GM21576 (cell line): Measurements from ENCODE around the gene PDE4B.
"Not testable (repeated sequence)": the region's sequence is repeated elsewhere in the genome, so short reads cannot be mapped to it uniquely, and the experiment has no call there.

Experiments used
- ATAC-seq: cut with Tn5 transposase; IDR thresholded peaks from one replicate; pipeline ENCODE4 v1.9.1; 2021; ENCODE audit warnings: mild to moderate bottlenecking, moderate library complexity; ENCODE audit not compliant: unreplicated experiment

The PDE4B gene

DNA sequence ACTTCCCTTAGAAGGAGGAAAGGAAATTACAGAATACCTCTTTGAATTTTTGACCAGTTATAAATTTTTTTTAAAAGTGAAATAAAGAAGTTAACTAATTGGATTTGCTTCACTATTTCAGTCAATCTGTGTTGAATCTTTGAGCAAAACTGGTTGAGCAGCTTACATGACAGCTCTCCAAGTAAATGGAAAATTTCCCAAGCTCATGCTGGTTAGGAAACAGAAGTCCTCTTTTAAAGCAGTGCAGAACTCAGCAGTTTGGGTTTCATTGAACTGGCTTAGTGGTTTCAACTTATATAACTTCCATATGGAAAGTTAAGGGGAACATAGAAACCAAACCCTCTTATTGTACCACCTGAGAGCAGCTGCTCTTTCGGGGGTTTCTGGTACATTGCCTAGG, 250.5 kb downstream of the PDE4B start:
- no peak for ATAC-seq

DNA sequence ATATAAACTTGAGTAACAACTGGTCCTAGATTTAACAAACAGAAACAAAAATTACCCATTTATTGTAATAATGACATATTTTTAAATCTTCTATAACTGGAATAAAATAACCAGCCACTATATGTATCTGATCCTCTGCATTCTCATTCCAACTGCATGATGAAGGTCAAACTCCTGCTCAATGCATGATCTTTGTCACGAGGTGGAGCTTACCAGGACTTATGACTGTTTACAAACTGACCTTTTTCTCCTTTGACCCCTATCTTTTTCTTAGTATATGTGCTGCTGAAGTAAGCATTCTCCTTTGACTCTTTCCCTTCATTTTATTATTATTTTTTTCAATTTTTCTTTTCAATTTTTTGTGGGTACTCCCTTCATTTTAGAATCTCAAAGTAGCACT, 252.2 kb downstream of the PDE4B start:
- ATAC-seq = no peak

DNA sequence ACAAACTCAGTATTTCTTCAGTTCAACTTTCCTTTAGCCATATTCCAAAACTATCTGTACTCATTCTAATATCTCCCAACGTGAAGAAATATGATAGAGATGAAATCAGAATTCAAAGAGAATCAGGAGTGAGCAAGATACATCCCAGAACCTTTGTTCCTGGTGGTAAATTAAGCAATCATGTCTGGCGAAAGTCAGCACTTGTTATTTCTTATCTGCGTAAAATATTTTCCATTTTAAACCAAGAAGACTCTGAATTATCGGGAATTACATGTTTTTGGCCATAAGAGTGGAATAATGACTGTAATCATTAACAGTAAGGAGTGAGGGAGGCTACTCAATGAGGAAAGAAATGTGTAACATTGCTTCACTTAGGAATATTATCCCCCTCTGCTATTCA, 253.7 kb downstream of the PDE4B start:
- no peak for ATAC-seq

DNA sequence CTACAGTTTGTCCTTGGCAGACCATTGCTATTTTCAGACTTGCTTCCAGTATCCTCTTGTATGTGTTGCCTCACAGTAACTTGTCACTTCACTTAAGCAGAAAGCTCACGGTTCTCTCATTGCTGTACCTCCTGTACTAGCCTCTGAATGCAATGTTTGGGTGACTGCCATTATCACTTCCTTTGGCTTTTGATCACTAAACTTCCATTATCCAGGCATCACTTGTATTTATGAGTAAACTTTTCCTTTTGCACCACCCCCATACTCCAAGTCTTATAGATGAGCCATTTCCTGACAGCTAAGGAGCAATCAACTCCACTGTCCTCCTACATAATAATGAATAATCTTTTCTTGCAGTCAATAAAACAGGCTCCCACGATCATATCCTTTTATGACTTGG, 255.3 kb downstream of the PDE4B start:
- no peak for ATAC-seq

DNA sequence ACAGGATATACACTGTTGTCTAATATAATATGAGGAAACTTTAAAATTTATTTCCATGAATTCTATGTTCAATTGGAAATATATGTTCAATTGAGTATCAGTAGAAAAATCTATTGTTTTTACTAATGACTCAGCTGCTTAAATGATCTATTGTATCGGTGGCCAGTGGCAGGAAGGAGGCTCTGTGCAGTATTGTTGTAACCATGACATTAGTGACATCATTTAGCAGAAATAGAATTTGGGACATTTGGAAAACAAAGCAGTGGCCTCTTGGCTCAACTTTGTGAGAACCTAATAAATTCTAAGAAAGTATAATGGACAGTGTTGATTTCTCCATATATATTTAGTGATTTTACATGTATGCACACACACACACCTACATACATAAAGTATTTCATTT, 257.4 kb downstream of the PDE4B start:
- ATAC-seq = no peak

DNA sequence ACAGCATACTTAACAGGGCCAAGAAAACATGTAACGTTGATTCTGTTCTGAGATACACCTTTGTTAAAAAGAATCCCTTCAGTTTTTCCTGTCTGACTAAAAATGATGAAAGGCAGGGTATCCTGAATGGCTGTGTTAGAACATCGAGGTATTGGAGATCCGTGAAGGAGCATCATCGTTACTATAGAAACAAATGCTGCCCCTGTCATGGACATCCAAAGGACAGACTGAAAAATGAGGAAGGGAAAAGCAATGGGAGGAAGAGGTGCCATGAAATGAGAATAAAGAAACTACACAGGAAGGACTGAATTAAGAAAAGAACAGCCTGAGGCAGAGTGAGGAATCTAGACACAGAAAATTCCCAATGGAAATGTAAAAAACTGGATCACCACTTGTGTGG, 257.9 kb downstream of the PDE4B start:
- ATAC-seq = no peak

DNA sequence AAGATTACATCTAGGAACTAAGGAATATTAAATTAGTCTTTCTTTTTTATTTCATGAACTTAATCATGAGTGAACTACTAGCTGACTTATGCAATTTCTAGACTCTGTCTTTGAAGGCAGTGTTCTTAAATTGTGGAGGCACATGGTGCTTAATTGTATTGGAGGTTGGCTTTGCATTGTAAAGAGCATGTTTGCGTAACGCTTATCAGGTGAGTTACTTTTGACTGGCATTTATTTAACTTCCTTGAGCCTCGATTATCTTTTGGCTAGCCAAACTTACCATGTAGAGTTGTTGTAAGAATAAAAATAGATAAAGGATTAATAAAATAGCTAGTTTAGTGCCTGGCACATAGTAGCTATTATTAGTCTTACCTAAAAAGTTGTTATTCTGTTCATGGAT, 262.4 kb downstream of the PDE4B start:
- no peak for ATAC-seq

DNA sequence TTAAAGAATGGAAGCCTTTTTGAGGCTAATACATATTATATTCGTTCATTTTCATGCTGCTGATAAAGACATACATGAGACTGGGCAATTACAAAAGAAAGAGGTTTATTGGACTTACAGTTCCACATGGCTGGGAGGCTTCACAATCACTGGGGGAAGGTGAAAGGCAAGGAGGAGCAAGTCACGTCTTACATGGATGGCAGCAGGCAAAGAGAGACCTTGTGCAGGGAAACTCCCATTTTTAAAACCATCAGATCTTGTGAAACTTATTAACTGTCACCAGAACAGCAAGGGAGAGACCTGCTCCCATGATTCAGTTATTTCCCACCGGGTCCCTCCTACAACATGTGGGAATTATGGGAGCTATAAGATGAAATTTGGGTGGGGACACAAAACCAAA, 264.8 kb downstream of the PDE4B start:
- not testable (repeated sequence) for ATAC-seq

DNA sequence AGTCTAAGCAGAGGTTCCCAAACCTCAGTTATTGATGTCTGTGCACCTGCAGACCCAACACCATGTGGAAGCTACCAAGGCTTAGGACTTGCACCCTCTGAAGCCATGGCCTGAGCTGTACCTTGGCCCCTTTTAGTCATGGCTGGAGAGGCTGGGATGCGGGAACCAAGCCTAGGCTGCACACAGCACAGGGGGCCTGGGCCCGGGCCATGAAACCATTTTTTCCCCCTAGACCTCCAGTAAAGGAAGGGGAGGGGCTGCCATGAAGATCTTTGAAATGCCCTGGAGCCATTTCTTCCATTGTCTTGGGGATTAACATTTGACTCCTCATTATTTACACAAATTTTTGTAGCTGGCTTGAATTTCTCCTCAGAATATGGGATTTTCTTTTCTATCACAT, 265.9 kb downstream of the PDE4B start:
- no peak for ATAC-seq

DNA sequence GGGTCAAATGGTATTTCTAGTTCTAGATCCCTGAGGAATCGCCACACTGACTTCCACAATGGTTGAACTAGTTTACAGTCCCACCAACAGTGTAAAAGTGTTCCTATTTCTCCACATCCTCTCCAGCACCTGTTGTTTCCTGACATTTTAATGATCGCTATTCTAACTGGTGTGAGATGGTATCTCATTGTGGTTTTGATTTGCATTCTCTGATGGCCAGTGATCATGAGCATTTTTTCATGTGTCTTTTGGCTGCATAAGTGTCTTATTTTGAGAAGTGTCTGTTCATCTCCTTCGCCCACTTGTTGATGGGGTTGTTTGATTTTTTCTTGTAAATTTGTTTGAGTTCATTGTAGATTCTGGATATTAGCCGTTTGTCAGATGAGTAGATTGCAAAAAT, 274.5 kb downstream of the PDE4B start:
- not testable (repeated sequence) for ATAC-seq

DNA sequence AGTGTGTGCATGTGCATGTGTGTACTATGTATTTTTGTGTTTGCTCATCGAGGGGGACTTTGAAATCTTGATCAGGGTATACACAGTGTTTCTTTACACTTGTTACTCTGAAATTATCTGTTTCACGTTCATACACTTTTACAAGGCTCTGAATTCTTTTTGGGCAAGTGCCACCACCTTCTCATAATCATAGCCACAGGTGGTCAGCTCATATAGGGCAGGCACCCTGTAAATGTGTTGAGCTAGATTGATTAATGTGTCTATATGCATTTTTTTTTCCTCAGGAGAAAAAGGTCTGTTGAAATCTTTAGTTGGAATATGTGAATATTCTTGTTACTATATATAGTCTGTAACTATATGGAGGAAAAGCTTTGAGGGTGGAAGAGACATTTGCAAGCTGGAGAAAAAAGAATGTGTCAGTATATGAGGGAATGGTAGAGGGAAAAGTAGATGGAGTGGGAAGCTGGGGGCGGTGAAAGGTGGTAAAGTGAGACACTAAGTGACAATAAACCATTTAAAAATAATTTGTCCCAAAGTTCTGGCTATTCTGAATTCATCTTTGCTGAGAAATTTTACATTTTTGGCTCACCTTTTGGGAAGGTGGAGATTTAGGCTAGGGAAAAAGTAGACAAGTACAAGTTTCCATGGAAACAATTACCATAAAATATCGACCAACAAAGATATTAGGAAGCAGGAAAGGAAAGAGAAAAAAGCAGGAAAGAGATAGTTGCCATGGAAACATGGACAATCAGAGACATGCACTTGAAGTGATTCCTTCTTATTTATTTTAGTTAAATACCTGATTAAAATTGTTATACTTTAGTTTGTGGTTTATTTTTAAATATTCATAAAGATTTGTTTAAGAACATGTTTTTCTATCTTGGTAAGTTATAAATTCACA, 277.5 kb downstream of the PDE4B start:
- no peak for ATAC-seq

DNA sequence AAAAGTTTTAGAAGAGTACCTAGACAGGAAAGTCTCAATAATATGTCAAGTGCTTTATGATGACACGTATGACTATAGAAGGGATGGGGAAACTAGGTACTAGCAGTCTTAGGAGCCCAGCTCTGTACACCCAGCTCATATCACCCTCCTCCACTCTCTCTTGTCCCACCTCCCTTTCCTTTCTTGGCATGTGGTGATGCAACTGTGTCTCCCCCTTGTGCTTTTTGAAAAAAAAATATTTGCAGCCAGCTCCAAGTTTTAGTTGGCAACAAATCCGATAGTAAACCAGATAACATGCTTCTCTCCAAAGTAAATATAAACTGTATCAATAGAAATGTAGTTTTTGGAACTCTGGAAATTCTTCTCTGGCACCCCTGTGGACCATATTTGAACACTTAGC, 280.7 kb downstream of the PDE4B start:
- no peak for ATAC-seq

DNA sequence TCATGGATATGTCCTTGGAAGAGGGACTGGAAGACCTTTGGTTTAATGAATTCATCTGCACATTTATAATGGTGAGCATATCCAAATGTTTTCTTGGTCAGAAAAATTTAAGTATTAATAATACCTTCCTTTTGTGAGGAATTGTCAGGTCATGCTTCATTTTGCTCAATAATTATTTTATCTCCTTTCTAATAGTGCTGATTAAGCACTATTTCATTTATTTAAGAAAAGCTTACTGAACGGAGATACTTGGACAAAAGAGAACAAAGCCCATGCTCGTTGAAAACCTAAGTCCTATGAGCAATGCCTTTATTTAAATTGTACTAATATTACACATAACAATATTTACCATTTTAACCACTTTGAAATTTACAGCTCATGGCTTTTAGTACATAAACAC, 281.5 kb downstream of the PDE4B start:
- ATAC-seq = no peak

DNA sequence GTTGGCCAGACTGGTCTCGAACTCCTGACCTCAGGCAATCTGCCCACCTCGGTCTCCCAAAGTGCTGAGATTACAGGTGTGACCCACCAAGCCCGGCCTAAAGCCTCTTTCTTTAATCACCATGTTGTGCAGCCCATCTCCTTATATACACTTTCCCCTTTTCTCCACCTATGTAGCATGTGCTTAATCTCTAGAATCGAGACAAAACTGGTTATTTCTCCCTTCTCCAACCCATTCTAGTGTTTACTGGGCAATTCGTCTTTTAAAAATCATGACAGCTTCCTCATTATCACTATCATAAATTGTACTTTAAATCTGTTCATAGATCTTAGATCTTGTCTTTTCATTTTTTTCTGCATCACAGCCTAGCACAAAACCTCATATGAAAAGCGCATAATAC, 285.7 kb downstream of the PDE4B start:
- no peak for ATAC-seq

DNA sequence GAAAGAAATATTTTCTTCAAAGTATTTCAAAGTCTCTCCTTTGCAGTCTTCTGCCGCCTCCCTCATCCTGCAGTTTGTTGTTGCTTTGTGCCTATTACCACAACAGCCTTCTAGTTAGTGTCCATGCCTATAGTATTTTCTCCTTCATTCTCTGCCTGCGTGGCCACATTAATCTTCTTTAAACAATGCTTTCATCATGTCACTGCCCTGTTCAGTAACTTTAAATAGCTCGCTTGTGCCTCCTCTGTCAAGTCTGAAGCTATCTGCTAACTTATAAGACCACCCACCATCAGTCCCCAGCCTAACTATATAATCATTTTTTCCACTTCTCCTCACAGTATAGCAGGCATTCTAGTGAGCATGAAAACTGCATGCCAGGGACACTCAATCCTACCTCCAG, 290.3 kb downstream of the PDE4B start:
- no peak for ATAC-seq

DNA sequence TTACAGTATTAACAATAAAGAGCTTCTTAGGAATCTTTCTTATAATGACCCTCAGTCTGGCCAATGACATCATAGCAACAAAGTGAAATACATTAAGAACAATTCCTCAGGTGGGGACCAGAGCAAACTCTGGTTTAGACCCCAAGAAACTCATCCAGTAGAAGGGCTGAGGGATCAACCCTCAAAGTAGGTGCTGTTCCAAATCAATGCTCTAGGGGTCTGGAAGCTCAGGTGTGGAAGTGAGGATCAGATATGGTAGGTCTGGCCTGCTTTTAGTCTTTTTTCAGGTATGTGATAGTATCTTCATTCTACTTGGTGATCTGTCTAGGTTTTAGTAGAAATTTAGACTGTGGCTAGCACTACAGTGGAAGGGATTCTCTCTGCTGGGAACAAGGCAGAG, 291.7 kb downstream of the PDE4B start:
- no peak for ATAC-seq

DNA sequence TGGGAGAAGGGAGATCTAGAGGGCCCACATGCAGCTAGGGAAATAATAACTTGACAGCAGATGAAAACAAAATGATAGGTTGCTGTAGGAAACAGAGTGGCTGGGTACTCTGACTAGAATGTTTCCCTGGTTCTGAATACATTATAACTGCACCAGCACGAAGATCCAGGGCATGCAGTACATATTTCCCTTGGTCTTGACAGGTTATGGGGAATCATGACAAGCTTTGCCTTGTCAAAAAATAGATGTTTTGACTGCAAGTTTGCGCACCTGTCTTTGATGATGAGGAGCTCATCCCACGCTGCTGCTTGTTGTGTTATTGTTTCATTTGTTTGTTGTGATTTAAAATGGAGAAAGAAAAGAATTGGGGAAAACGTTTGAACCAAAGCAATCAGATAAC, 292.9 kb downstream of the PDE4B start:
- ATAC-seq = no peak

DNA sequence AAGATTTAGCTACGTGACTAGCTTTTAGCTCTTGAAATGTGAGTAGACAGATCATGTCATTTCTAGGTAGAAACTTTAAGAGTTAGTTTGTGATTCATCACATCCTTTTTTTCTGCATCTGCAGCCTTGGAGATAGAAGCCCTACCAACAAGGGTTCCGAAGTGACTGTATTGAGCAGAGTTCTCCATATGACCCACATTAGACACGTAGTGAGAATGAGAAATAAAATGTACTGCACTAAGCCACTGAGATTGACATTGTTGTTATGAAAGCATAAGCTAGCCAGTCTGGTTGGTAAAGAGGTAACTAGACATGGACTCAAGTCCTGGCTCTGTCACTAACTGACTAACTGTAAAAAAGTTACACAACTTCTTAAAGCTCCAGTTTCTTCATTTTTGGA, 296.1 kb downstream of the PDE4B start:
- ATAC-seq = no peak

DNA sequence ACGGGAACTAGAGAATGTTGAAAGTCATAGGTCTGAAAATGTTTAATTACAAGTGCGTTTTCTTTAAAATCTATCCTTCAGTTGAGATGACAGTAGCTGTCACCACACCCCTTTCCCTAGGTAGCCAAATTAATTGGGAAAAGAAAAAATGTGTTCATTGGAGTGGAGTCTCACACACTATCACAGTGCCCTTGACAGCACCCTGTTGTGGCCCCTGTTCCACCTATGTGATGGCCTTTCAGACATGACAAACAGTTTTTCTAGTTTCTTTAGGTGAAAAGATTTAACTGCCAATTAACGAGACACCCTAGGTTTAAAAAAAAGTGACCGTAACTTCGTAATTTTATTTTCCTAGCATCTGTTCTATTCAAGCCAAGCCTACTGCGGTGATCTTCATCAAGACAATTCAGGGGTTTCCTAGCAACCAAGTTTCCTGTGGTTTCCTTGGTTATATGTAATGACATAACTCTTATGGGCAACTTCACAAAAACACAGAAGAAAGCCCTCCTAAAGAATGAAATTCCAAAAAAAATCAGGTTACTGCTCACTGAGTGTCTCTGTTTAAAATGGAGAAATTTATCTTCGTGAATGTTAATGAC, 298.3 kb downstream of the PDE4B start:
- no peak for ATAC-seq

DNA sequence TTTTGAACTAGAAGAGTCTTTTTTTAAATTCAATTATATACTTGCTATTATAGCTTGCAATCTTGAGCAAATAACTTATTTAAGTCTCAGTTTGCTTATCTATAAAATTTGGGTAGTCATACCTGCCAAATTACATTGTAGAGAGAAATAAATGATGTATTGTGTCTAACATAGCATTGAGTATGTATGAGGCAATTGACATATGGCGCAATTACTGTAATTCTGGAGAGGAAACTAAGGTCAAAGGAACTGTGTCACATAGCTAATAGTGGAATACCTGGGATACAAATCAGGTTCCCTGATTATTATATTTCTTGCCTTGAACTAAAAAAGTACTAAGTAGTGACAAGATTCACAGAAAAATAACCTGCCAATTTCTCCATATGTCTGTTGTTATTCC, 302.5 kb downstream of the PDE4B start:
- no peak for ATAC-seq

DNA sequence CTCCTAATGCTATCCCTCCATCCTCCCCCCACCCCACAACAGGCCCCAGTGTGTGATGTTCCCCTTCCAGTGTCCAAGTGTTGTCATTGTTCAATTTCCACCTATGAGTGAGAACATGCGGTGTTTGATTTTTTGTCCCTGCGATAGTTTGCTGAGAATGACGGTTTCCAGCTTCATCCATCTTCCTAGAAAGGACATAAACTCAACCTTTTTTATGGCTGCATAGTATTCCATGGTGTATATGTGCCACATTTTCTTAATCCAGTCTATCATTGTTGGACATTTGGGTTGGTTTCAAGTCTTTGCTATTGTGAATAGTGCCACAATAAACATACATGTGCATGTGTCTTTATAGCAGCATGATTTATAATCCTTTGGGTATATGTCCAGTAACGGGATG, 308.3 kb downstream of the PDE4B start:
- ATAC-seq = not testable (repeated sequence)

DNA sequence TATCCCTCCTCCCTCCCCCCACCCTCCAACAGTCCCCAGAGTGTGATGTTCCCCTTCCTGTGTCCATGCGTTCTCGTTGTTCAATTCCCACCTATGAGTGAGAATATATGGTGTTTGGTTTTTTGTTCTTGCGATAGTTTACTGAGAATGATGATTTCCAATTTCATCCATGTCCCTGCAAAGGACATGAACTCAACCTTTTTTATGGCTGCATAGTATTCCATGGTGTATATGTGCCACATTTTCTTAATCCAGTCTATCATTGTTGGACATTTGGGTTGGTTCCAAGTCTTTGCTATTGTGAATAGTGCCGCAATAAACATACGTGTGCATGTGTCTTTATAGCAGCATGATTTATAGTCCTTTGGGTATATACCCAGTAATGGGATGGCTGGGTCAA, 311.4 kb downstream of the PDE4B start:
- ATAC-seq = not testable (repeated sequence)

DNA sequence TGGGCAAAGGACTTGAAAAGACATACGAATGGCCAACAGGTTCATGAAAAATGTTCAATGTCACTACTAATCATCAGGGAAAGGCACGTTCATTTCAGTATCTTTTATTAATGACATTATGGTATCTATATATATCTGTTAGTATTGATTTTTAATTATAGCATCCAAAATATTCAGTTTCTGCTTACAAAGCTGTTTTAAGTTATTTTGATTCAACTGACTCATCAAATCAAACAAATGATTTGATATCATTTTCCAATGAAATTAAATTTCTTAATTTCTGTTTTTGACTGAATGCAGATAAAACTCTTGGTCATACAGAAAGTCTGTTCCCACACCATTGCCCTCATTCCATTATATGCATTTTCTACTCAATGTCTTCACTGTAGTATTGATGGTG, 315.9 kb downstream of the PDE4B start:
- ATAC-seq = no peak
